DND-41 (cell line): ENCODE results near the gene PSMB10.

ENCODE experiments used
- CTCF ChIP-seq: IDR thresholded peaks from 2 replicates; pipeline ENCODE4 v1.5.1; 2012; ENCODE audit warnings: borderline replicate concordance, low read length, moderate library complexity, mild to moderate bottlenecking; ENCODE audit not compliant: poor library complexity, severe bottlenecking; ENCODE audit errors: extremely low read depth
- EZH2 ChIP-seq: IDR thresholded peaks from 3 replicates; pipeline ENCODE4 v1.6.1; 2012; ENCODE audit warnings: borderline replicate concordance, low read depth, mild to moderate bottlenecking, moderate library complexity, low read length, inconsistent platforms; ENCODE audit not compliant: severe bottlenecking

- no peak for TF ChIP-seq CTCF
- TF ChIP-seq EZH2: no peak
These were observed 14.4 kb downstream of the PSMB10 start for GRCh38 chr16:67922221-67922620.
